K562 (cell line): ENCODE results near the gene SETD4. TPM values are rescaled to one million over a fixed set of nuclear protein-coding genes. Genes with fewer than 3 reads are reported as not detected.
A peak's percentile ranks its signal among the peaks of the same experiment; 100 is the strongest.

Experiments
- ARID1B ChIP-seq: fragments of 450-650 bp; IDR thresholded peaks from 2 replicates; pipeline ENCODE4 v1.6.1; 2016; ENCODE audit warnings: antibody characterized with exemption, mild to moderate bottlenecking, inconsistent platforms
- CBFA2T2 ChIP-seq: fragments of 450-650 bp; conservative IDR thresholded peaks from 2 replicates; pipeline ENCODE4 v1.6.1; 2017; ENCODE audit warnings: mild to moderate bottlenecking
- CBFA2T3 ChIP-seq: fragments of 450-650 bp; IDR thresholded peaks from 2 replicates; pipeline ENCODE4 v1.6.1; 2017
- CXXC5 ChIP-seq: fragments of 250-450 bp; sonication (Bioruptor Pico); IDR thresholded peaks from 2 replicates; pipeline ENCODE4 v1.8.0; 2022; ENCODE audit warnings: inconsistent platforms, mild to moderate bottlenecking, moderate library complexity
- EP400 ChIP-seq: fragments of 450-650 bp; IDR thresholded peaks from 2 replicates; pipeline ENCODE4 v1.6.1; 2017; ENCODE audit warnings: antibody characterized with exemption, mild to moderate bottlenecking, moderate library complexity
- HIVEP1 ChIP-seq: fragments of 250-450 bp; sonication (Bioruptor Pico); IDR thresholded peaks from 2 replicates; pipeline ENCODE4 v1.4.0; 2020; ENCODE audit warnings: mild to moderate bottlenecking
- HOXB6 ChIP-seq: fragments of 250-450 bp; sonication (Bioruptor Pico); IDR thresholded peaks from 2 replicates; pipeline ENCODE4 v1.5.1; 2022; ENCODE audit warnings: mild to moderate bottlenecking, borderline replicate concordance
- L3MBTL2 ChIP-seq: fragments of 450-650 bp; IDR thresholded peaks from 2 replicates; pipeline ENCODE4 v1.6.1; 2016; ENCODE audit warnings: mild to moderate bottlenecking, moderate library complexity
- NFIC ChIP-seq: fragments of 450-650 bp; IDR thresholded peaks from 2 replicates; pipeline ENCODE4 v1.6.1; 2017; ENCODE audit warnings: mild to moderate bottlenecking, inconsistent platforms
- NR2C2 ChIP-seq, 2 experiments: fragments of 200-800 bp in 1 of 2; sonication (Bioruptor generic) in 1 of 2; sonication (generic) in 1 of 2; formaldehyde crosslinking in 1 of 2; IDR thresholded peaks; 2 replicates each; pipeline versions ENCODE4 v1.6.1 to v1.8.0; 2016 to 2022; ENCODE audit warnings: mild to moderate bottlenecking in 1 of 2, missing compliant biosample characterization in 1 of 2, missing genetic modification characterization in 1 of 2, missing genetic modification reagents in 1 of 2
- SMAD4 ChIP-seq: fragments of 250-450 bp; sonication (Bioruptor Pico); conservative IDR thresholded peaks from 2 replicates; pipeline ENCODE4 v1.8.0; 2021; ENCODE audit warnings: inconsistent platforms, mild to moderate bottlenecking, moderate library complexity
- TEAD4 ChIP-seq, 2 experiments: sonication (generic) in 1 of 2; formaldehyde crosslinking in 1 of 2; IDR thresholded peaks; 2 replicates each; pipeline versions ENCODE4 v1.6.1 to v1.8.0; 2012 to 2022; ENCODE audit warnings: borderline replicate concordance in 1 of 2, inconsistent platforms in 1 of 2, low read length in 1 of 2, mild to moderate bottlenecking in 1 of 2, missing genetic modification reagents in 1 of 2
- ZEB2 ChIP-seq: fragments of 450-650 bp; IDR thresholded peaks from 2 replicates; pipeline ENCODE4 v1.6.1; 2016
- ZNF717 ChIP-seq: fragments of 250-450 bp; sonication (Bioruptor Pico); IDR thresholded peaks from 2 replicates; pipeline ENCODE4 v1.5.0; 2021
- polyA plus RNA-seq, 8 experiments: library from polyadenylated mRNA; depleted of rRNA in 4 of 8; stranded (reverse) in 5 of 8; unstranded in 3 of 8; fragments of >200 nt; fragmentation: Nextera tagmentation in 2 of 8; fragmentation: Illumina TruSeq in 1 of 8; extraction: Ambion mirVana in 2 of 8; extraction: Trizol in 1 of 8; gene quantifications; 2 replicates each; pipeline versions ENCODE4 v1.2.1 to v1.2.3, GENCODE V29; 2011 to 2014; ENCODE audit warnings: inconsistent platforms in 1 of 8, missing spikeins in 1 of 8
- total RNA-seq, 7 experiments: library from RNA; depleted of rRNA in 6 of 7; stranded (reverse); fragments of >200 nt in 6 of 7; fragmentation: Illumina TruSeq in 2 of 7; extraction: Trizol in 2 of 7; gene quantifications; 2 replicates each; pipeline versions ENCODE4 v1.2.1 to v1.2.3, GENCODE V29; 2011 to 2021; ENCODE audit warnings: low replicate concordance in 1 of 7
- TF ChIP-seq, protein P1 (sequence below): sonication (generic); formaldehyde crosslinking; IDR thresholded peaks from 2 replicates; pipeline ENCODE4 v1.9.0; 2022; ENCODE audit warnings: mild to moderate bottlenecking, missing genetic modification reagents
- TF ChIP-seq, protein P2 (sequence below): fragments of 450-650 bp; IDR thresholded peaks from 2 replicates; pipeline ENCODE4 v1.6.1; 2016; ENCODE audit warnings: mild to moderate bottlenecking, moderate library complexity
- TF ChIP-seq, protein P3 (sequence below): fragments of 450-650 bp; conservative IDR thresholded peaks from 2 replicates; pipeline ENCODE4 v1.6.1; 2016; ENCODE audit warnings: missing genetic modification characterization, low read depth, mild to moderate bottlenecking, missing compliant biosample characterization, moderate library complexity

SETD4 gene
- total and polyA plus RNA-seq, 9 of the 15 experiments (the other 6 are each of a cell fraction or from before 2014, with no cell fraction given) = 16.1 to 51.3 (median 25.7) TPM

DNA sequence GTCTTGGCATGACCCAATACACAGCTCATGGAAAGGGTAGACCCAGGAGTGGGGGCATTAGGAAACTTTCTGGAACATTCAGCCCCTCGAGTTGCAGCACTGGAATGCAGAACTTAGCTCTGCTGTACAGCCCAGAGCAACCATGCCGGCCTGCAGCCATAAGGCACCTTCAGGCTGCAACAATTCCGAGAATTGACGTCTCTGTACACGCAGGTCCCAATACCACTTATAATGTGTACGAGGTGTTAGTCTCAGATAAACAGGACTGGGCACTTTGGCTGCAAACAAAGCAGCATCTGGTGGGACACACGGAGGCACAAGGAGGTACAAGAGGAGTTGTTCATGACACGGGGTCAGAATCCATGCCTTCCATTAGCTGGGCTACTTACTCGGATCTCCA is 17.4 kb upstream of the SETD4 start (continued):
- TF ChIP-seq CXXC5 (CRISPR knock-in tag) (no peak; the same call in none of the 2 replicates), CBFA2T2 (0 out of 2 replicates have a peak, but pooled peaks have one; percentile 6), NFIC (peak; percentile 46), L3MBTL2 (peak; percentile 11; the same call in 1 of the 2 replicates), SMAD4 (CRISPR knock-in tag) (0 out of 2 replicates have a peak, but pooled peaks have one; percentile 10), CBFA2T3 (peak; percentile 57), HOXB6 (CRISPR knock-in tag) (no peak), NR2C2 (CRISPR knock-in tag; IDR thresholded peaks at IDR 0.05) (no peak), NR2C2 (tag; IDR thresholded peaks at IDR 0.05) (peak; percentile 36; the same call in 1 of the 2 replicates), TEAD4 (IDR thresholded peaks at IDR 0.05; ENCODE audit: low read length) (0 out of 2 replicates have a peak, but pooled peaks have one; percentile 24), TEAD4 (CRISPR knock-in tag; IDR thresholded peaks at IDR 0.05; ENCODE audit: borderline replicate concordance) (no peak), HIVEP1 (CRISPR knock-in tag) (no peak), ZNF717 (CRISPR knock-in tag) (no peak), ZEB2 (no peak), ARID1B (peak; percentile 47), EP400 (no peak)
- TF ChIP-seq, protein P1, sequence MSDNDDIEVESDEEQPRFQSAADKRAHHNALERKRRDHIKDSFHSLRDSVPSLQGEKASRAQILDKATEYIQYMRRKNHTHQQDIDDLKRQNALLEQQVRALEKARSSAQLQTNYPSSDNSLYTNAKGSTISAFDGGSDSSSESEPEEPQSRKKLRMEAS = 0 out of 2 replicates have a peak, but pooled peaks have one; percentile 33
- TF ChIP-seq, protein P2, sequence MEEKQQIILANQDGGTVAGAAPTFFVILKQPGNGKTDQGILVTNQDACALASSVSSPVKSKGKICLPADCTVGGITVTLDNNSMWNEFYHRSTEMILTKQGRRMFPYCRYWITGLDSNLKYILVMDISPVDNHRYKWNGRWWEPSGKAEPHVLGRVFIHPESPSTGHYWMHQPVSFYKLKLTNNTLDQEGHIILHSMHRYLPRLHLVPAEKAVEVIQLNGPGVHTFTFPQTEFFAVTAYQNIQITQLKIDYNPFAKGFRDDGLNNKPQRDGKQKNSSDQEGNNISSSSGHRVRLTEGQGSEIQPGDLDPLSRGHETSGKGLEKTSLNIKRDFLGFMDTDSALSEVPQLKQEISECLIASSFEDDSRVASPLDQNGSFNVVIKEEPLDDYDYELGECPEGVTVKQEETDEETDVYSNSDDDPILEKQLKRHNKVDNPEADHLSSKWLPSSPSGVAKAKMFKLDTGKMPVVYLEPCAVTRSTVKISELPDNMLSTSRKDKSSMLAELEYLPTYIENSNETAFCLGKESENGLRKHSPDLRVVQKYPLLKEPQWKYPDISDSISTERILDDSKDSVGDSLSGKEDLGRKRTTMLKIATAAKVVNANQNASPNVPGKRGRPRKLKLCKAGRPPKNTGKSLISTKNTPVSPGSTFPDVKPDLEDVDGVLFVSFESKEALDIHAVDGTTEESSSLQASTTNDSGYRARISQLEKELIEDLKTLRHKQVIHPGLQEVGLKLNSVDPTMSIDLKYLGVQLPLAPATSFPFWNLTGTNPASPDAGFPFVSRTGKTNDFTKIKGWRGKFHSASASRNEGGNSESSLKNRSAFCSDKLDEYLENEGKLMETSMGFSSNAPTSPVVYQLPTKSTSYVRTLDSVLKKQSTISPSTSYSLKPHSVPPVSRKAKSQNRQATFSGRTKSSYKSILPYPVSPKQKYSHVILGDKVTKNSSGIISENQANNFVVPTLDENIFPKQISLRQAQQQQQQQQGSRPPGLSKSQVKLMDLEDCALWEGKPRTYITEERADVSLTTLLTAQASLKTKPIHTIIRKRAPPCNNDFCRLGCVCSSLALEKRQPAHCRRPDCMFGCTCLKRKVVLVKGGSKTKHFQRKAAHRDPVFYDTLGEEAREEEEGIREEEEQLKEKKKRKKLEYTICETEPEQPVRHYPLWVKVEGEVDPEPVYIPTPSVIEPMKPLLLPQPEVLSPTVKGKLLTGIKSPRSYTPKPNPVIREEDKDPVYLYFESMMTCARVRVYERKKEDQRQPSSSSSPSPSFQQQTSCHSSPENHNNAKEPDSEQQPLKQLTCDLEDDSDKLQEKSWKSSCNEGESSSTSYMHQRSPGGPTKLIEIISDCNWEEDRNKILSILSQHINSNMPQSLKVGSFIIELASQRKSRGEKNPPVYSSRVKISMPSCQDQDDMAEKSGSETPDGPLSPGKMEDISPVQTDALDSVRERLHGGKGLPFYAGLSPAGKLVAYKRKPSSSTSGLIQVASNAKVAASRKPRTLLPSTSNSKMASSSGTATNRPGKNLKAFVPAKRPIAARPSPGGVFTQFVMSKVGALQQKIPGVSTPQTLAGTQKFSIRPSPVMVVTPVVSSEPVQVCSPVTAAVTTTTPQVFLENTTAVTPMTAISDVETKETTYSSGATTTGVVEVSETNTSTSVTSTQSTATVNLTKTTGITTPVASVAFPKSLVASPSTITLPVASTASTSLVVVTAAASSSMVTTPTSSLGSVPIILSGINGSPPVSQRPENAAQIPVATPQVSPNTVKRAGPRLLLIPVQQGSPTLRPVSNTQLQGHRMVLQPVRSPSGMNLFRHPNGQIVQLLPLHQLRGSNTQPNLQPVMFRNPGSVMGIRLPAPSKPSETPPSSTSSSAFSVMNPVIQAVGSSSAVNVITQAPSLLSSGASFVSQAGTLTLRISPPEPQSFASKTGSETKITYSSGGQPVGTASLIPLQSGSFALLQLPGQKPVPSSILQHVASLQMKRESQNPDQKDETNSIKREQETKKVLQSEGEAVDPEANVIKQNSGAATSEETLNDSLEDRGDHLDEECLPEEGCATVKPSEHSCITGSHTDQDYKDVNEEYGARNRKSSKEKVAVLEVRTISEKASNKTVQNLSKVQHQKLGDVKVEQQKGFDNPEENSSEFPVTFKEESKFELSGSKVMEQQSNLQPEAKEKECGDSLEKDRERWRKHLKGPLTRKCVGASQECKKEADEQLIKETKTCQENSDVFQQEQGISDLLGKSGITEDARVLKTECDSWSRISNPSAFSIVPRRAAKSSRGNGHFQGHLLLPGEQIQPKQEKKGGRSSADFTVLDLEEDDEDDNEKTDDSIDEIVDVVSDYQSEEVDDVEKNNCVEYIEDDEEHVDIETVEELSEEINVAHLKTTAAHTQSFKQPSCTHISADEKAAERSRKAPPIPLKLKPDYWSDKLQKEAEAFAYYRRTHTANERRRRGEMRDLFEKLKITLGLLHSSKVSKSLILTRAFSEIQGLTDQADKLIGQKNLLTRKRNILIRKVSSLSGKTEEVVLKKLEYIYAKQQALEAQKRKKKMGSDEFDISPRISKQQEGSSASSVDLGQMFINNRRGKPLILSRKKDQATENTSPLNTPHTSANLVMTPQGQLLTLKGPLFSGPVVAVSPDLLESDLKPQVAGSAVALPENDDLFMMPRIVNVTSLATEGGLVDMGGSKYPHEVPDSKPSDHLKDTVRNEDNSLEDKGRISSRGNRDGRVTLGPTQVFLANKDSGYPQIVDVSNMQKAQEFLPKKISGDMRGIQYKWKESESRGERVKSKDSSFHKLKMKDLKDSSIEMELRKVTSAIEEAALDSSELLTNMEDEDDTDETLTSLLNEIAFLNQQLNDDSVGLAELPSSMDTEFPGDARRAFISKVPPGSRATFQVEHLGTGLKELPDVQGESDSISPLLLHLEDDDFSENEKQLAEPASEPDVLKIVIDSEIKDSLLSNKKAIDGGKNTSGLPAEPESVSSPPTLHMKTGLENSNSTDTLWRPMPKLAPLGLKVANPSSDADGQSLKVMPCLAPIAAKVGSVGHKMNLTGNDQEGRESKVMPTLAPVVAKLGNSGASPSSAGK = peak; percentile 28
- TF ChIP-seq, protein P3, sequence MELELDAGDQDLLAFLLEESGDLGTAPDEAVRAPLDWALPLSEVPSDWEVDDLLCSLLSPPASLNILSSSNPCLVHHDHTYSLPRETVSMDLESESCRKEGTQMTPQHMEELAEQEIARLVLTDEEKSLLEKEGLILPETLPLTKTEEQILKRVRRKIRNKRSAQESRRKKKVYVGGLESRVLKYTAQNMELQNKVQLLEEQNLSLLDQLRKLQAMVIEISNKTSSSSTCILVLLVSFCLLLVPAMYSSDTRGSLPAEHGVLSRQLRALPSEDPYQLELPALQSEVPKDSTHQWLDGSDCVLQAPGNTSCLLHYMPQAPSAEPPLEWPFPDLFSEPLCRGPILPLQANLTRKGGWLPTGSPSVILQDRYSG (tag) = 0 out of 2 replicates have a peak, but pooled peaks have one; percentile 27
